ENCODE results near the gene SLC13A3. TPM values are rescaled to one million over a fixed set of nuclear protein-coding genes. Genes with fewer than 3 reads are reported as not detected.

Gene SLC13A3
- total and polyA plus RNA-seq, 9 donors, result 0.36 to 7.1 (median 4.6) TPM

DNA sequence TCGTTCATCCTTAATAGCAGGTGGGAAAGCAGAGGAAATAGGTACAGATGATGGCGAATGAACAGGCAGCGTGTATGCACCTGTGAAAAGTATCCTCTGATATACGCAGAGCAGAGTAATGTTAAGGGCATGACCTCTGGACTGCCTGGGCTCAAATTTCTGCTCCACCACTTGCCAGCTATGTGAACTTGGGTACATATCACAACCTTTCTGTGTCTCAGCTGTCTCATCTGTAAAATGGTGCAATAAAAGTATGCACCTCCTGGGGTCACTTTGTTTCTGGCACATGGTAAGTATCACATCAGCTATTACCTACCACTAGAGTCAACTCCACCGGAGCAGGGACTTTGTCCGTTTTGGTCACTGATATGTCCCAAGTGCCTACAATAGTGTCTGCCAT, 103.3 kb downstream of the SLC13A3 start:
- Histone ChIP-seq H3K4me1 (ENCODE audit: insufficient read depth) (no peaks in the 10 kb centered on the region), H3K9me3 (no peaks in the 10 kb centered on the region), H3K27ac (no peak overlapping the region), H3K36me3 (no peaks in the 10 kb centered on the region), H3K4me3 (no peak overlapping the region), H3K27me3 (no peaks in the 10 kb centered on the region)
- DNase-seq, result no peak
- TF ChIP-seq POLR2A (IDR thresholded peaks at IDR 0.05) (no peak), EP300 (IDR thresholded peaks at IDR 0.05) (no peak)
- TF ChIP-seq, protein P1, sequence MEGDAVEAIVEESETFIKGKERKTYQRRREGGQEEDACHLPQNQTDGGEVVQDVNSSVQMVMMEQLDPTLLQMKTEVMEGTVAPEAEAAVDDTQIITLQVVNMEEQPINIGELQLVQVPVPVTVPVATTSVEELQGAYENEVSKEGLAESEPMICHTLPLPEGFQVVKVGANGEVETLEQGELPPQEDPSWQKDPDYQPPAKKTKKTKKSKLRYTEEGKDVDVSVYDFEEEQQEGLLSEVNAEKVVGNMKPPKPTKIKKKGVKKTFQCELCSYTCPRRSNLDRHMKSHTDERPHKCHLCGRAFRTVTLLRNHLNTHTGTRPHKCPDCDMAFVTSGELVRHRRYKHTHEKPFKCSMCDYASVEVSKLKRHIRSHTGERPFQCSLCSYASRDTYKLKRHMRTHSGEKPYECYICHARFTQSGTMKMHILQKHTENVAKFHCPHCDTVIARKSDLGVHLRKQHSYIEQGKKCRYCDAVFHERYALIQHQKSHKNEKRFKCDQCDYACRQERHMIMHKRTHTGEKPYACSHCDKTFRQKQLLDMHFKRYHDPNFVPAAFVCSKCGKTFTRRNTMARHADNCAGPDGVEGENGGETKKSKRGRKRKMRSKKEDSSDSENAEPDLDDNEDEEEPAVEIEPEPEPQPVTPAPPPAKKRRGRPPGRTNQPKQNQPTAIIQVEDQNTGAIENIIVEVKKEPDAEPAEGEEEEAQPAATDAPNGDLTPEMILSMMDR (IDR thresholded peaks at IDR 0.05), result no peak
- 78 to 81% (median 79%) methylated on average over 6 of the region's 6 CpGs for WGBS, 3 donors
- intact Hi-C loops (cut with DNase I), result no loop called here

- intact Hi-C loops (cut with DNase I), result no loop called here
- Histone ChIP-seq H3K36me3 (no peaks in the 10 kb centered on the region), H3K4me1 (ENCODE audit: insufficient read depth) (no peaks in the 10 kb centered on the region), H3K27me3 (no peaks in the 10 kb centered on the region), H3K27ac (no peak overlapping the region), H3K4me3 (no peak overlapping the region), H3K9me3 (no peaks in the 10 kb centered on the region)
- TF ChIP-seq, protein P1 (IDR thresholded peaks at IDR 0.05), result no peak
- no peak for TF ChIP-seq EP300 (IDR thresholded peaks at IDR 0.05)
- no peak for TF ChIP-seq POLR2A (IDR thresholded peaks at IDR 0.05)
- WGBS, 3 donors, result 31 to 61% (median 49%) methylated on average over 6 of the region's 6 CpGs
- DNase-seq, result no peak
These were observed 104.3 kb downstream of the SLC13A3 start for GRCh38 chr20:46546936-46547335.

- WGBS, 3 donors, result 85 to 90% (median 86%) methylated on average over 3 of the region's 3 CpGs
- H3K27me3 ChIP-seq, result no peaks in the 10 kb centered on the region
- TF ChIP-seq POLR2A (IDR thresholded peaks at IDR 0.05) (no peak), EP300 (IDR thresholded peaks at IDR 0.05) (no peak)
- TF ChIP-seq, protein P1 (IDR thresholded peaks at IDR 0.05), result no peak
- no peaks in the 10 kb centered on the region for H3K9me3 ChIP-seq
- H3K27ac ChIP-seq, result no peak overlapping the region
- no peak overlapping the region for H3K4me3 ChIP-seq
- DNase-seq, result no peak
- H3K36me3 ChIP-seq, result no peaks in the 10 kb centered on the region
- intact Hi-C loops (cut with DNase I), result no loop called here
- no peaks in the 10 kb centered on the region for H3K4me1 ChIP-seq (ENCODE audit: insufficient read depth)
These were observed 105.0 kb downstream of the SLC13A3 start for GRCh38 chr20:46546298-46546697.

DNA sequence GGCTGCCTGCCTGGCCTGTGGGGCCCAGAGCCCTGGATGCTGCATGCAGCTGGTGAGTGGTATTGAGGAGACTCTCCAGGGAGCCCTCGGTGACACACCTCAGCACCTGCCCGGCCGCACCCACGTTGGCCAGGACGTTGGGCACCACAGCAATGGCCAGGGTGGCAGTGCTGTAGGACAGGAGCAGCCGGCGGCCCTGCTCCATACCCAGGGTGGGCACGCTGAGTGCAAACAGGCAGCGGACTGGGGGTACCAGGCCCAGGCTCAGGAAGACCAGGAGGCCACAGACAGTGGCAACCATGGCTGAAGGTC, 105.5 kb downstream of the SLC13A3 start:
- TF ChIP-seq EP300 (IDR thresholded peaks at IDR 0.05), result no peak
- TF ChIP-seq, protein P1 (IDR thresholded peaks at IDR 0.05), result no peak
- no peak for TF ChIP-seq POLR2A (IDR thresholded peaks at IDR 0.05)
- Histone ChIP-seq H3K27ac (no peak overlapping the region), H3K4me1 (ENCODE audit: insufficient read depth) (no peaks in the 10 kb centered on the region), H3K9me3 (no peaks in the 10 kb centered on the region), H3K4me3 (no peak overlapping the region), H3K27me3 (no peaks in the 10 kb centered on the region), H3K36me3 (no peaks in the 10 kb centered on the region)
- DNase-seq, result no peak
- intact Hi-C loops (cut with DNase I), result no loop called here
- 87 to 92% (median 90%) methylated on average over 9 of the region's 9 CpGs for WGBS, 3 donors

Measured in ovary (tissue), 9 donors.